ENCODE results near the gene VRK2.

DNA sequence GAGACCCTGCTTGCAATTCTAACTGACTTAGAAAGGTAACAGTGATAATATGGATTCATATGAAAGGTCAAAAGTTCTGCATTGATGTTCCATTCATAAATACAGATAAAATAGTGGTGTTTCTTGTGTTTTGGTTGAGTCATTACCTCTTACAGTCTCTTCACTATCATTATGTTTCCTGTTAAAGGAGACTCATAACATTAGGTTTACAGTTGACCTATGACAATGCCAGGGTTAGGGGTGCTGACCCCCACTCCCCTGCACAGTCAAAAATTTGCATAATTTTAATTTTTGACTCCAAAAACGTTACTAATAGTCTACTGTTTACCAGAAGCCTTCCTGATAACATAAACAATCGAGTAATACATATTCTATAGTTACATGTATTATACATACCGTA lies 75.4 kb downstream of the VRK2 start:
- TF ChIP-seq, protein P1, sequence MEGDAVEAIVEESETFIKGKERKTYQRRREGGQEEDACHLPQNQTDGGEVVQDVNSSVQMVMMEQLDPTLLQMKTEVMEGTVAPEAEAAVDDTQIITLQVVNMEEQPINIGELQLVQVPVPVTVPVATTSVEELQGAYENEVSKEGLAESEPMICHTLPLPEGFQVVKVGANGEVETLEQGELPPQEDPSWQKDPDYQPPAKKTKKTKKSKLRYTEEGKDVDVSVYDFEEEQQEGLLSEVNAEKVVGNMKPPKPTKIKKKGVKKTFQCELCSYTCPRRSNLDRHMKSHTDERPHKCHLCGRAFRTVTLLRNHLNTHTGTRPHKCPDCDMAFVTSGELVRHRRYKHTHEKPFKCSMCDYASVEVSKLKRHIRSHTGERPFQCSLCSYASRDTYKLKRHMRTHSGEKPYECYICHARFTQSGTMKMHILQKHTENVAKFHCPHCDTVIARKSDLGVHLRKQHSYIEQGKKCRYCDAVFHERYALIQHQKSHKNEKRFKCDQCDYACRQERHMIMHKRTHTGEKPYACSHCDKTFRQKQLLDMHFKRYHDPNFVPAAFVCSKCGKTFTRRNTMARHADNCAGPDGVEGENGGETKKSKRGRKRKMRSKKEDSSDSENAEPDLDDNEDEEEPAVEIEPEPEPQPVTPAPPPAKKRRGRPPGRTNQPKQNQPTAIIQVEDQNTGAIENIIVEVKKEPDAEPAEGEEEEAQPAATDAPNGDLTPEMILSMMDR (IDR thresholded peaks at IDR 0.05): no peak
- no peak for TF ChIP-seq POLR2A (IDR thresholded peaks at IDR 0.05)
- TF ChIP-seq POLR2AphosphoS5 (IDR thresholded peaks at IDR 0.05; ENCODE audit: insufficient read depth in 1 of 2, low read depth in 1 of 2): no peak
